IMR-90 (cell line): ENCODE results near the gene COG1. TPM values are rescaled to one million over a fixed set of nuclear protein-coding genes. Genes with fewer than 3 reads are reported as not detected.

ENCODE experiments used
- ATAC-seq: fragments of 200-7000 bp; cut with Tn5 transposase; 2 replicates; pipeline ENCODE4 v1.9.1; 2020; ENCODE audit warnings: low read depth, mild to moderate bottlenecking, moderate library complexity
- BruUV-seq: library from RNA; stranded (reverse); fragments of 400-500 nt; replicated peaks from 2 replicates; lab custom pipeline; 2021; lab: Mats Ljungman, UMichigan
- CTCF ChIA-PET: fragments of 300-600 bp; formaldehyde crosslinking; extraction: SDS; loops from one replicate; lab custom pipeline; 2021; ENCODE audit warnings: antibody characterized with exemption; lab: Yijun Ruan, JAX
- POLR2A ChIA-PET: fragments of 300-600 bp; sonication (Branson Sonifier 250); formaldehyde crosslinking; loops from one replicate; lab custom pipeline; 2022; ENCODE audit warnings: antibody characterized with exemption; ENCODE audit not compliant: unreplicated experiment; lab: Charles Lee
- DNase-seq: peaks from one replicate; pipeline ENCODE4 v3.0.0; 2013
- H2AFZ ChIP-seq: replicated peaks from 2 replicates; pipeline ENCODE3; 2013; ENCODE audit warnings: low read length, mild to moderate bottlenecking; ENCODE audit not compliant: poor library complexity
- H2AK5ac ChIP-seq: 2 replicates; pipeline ENCODE4 v1.6.1; 2013; ENCODE audit warnings: low read depth, low read length, inconsistent platforms
- H2AK9ac ChIP-seq: replicated peaks from 2 replicates; pipeline ENCODE3; 2013; ENCODE audit warnings: mild to moderate bottlenecking, low read depth, low read length, moderate library complexity; ENCODE audit not compliant: poor library complexity
- H2BK120ac ChIP-seq: 2 replicates; pipeline ENCODE4 v1.6.1; 2013; ENCODE audit warnings: low read depth, low read length, inconsistent platforms
- H2BK15ac ChIP-seq: 3 replicates; pipeline ENCODE4 v1.6.1; 2013; ENCODE audit warnings: low read depth, low read length, inconsistent platforms
- H2BK20ac ChIP-seq: 2 replicates; pipeline ENCODE4 v1.6.1; 2013; ENCODE audit warnings: low read depth, mild to moderate bottlenecking, inconsistent platforms, low read length, moderate library complexity
- H2BK5ac ChIP-seq: 2 replicates; pipeline ENCODE4 v1.6.1; 2013; ENCODE audit warnings: mild to moderate bottlenecking, low read depth, low read length, inconsistent platforms; ENCODE audit not compliant: poor library complexity, severe bottlenecking
- H3K14ac ChIP-seq: replicated peaks from 2 replicates; pipeline ENCODE4 v1.6.1; 2013; ENCODE audit warnings: low read depth, low read length, inconsistent platforms
- H3K18ac ChIP-seq: 2 replicates; pipeline ENCODE4 v1.6.1; 2013; ENCODE audit warnings: low read depth, low read length, control low read depth
- H3K23ac ChIP-seq: 2 replicates; pipeline ENCODE4 v1.6.1; 2013; ENCODE audit warnings: low read depth, low read length, inconsistent platforms
- H3K27ac ChIP-seq: 2 replicates; pipeline ENCODE4 v1.5.1; 2013; ENCODE audit warnings: mild to moderate bottlenecking, control low read depth, low read length; ENCODE audit not compliant: insufficient read depth
- H3K27me3 ChIP-seq: 2 replicates; pipeline ENCODE4 v1.6.1; 2013; ENCODE audit warnings: low read length; ENCODE audit not compliant: control insufficient read depth, insufficient read depth
- H3K36me3 ChIP-seq: 2 replicates; pipeline ENCODE4 v1.6.1; 2013; ENCODE audit warnings: low read length, mixed read lengths; ENCODE audit not compliant: control insufficient read depth, insufficient read depth
- H3K4ac ChIP-seq: 2 replicates; pipeline ENCODE4 v1.6.1; 2013; ENCODE audit warnings: low read depth, low read length, inconsistent platforms
- H3K4me1 ChIP-seq: 2 replicates; pipeline ENCODE4 v1.6.1; 2013; ENCODE audit warnings: low read length, mixed read lengths; ENCODE audit not compliant: control insufficient read depth, insufficient read depth
- H3K4me2 ChIP-seq: 2 replicates; pipeline ENCODE4 v1.6.1; 2013; ENCODE audit warnings: low read depth, mild to moderate bottlenecking, control low read depth, low read length, moderate library complexity
- H3K4me3 ChIP-seq: 2 replicates; pipeline ENCODE4 v1.5.1; 2013; ENCODE audit warnings: low read depth, mild to moderate bottlenecking, control low read depth, low read length, moderate library complexity; ENCODE audit not compliant: insufficient read depth
- H3K56ac ChIP-seq: 2 replicates; pipeline ENCODE4 v1.6.1; 2013; ENCODE audit warnings: low read length, inconsistent platforms; ENCODE audit not compliant: insufficient read depth; ENCODE audit errors: extremely low read depth
- H3K79me1 ChIP-seq, 2 experiments: 2 replicates each; pipeline ENCODE4 v1.6.1; 2013; ENCODE audit warnings: low read length in 2 of 2, inconsistent platforms in 1 of 2, low read depth in 1 of 2
- H3K9ac ChIP-seq: 2 replicates; pipeline ENCODE4 v1.6.1; 2013; ENCODE audit warnings: low read depth, low read length, control low read depth
- H3K9me1 ChIP-seq: 2 replicates; pipeline ENCODE4 v1.6.1; 2013; ENCODE audit warnings: low read length, inconsistent platforms; ENCODE audit not compliant: insufficient read depth
- H3K9me3 ChIP-seq: 2 replicates; pipeline ENCODE4 v1.6.1; 2013; ENCODE audit warnings: low read length; ENCODE audit not compliant: control insufficient read depth, insufficient read depth
- H4K20me1 ChIP-seq: 2 replicates; pipeline ENCODE4 v1.6.1; 2013; ENCODE audit warnings: low read length, inconsistent platforms; ENCODE audit not compliant: insufficient read depth
- H4K5ac ChIP-seq: 2 replicates; pipeline ENCODE4 v1.6.1; 2013; ENCODE audit warnings: mild to moderate bottlenecking, low read depth, low read length, control low read depth
- H4K8ac ChIP-seq, 2 experiments: 2 replicates each; pipeline ENCODE4 v1.6.1; 2013; ENCODE audit warnings: low read depth in 2 of 2, low read length in 2 of 2, control low read depth in 1 of 2, inconsistent platforms in 1 of 2
- H4K91ac ChIP-seq: 2 replicates; pipeline ENCODE4 v1.6.1; 2013; ENCODE audit warnings: low read depth, low read length, inconsistent platforms; ENCODE audit not compliant: insufficient read depth
- MAFK ChIP-seq: IDR thresholded peaks from 2 replicates; pipeline ENCODE4 v1.6.1; 2012; ENCODE audit warnings: low read depth, low read length, improper control_type of control experiment
- RCOR1 ChIP-seq: IDR thresholded peaks from 2 replicates; pipeline ENCODE4 v1.6.1; 2012; ENCODE audit warnings: mild to moderate bottlenecking, low read length, improper control_type of control experiment; ENCODE audit not compliant: insufficient replicate concordance
- WGBS, 2 experiments: methylation state at CpG; one replicate each; pipeline versions ENCODE4 v1.1.5 to v1.1.7; 2013; ENCODE audit warnings: missing lambda C conversion rate in 2 of 2; ENCODE audit not compliant: insufficient read length in 1 of 2; ENCODE audit errors: extremely low coverage in 2 of 2; 5-methylcytosine and 5-hydroxymethylcytosine counted together
- dilution Hi-C: fragments of 300-500 bp; cut with HindIII; formaldehyde crosslinking; loops from one replicate; pipeline ENCODE4 v1.14.3; 2018; ENCODE audit warnings: low sequenced_read_pairs; ENCODE audit not compliant: unreplicated experiment
- in situ Hi-C: fragments of 300-500 bp; cut with MboI; formaldehyde crosslinking; loops from 3 replicates; pipeline ENCODE4 v1.14.3; 2019; ENCODE audit warnings: low sequenced_read_pairs, inconsistent platforms, mixed read lengths
- intact Hi-C: fragments of 100-400 bp; cut with micrococcal nuclease; formaldehyde crosslinking; loops from 2 replicates; pipeline ENCODE4 v1.10.0; 2022
- polyA plus RNA-seq, 3 experiments: library from polyadenylated mRNA; depleted of rRNA; stranded (reverse); fragments of >200 nt; gene quantifications; 2 replicates each; pipeline ENCODE4 v1.2.3, GENCODE V29; 2012; ENCODE audit warnings: low replicate concordance in 1 of 3
- total RNA-seq: library from RNA; depleted of rRNA; stranded (reverse); fragments of >200 nt; gene quantifications from 2 replicates; pipeline ENCODE4 v1.2.3, GENCODE V29; 2012
- TF ChIP-seq, protein P1 (sequence below): fragments of 150-350 bp; IDR thresholded peaks from 2 replicates; pipeline ENCODE4 v1.6.1; 2016; ENCODE audit warnings: low read depth, mild to moderate bottlenecking, low read length, moderate library complexity, borderline replicate concordance

Gene COG1
- total and polyA plus RNA-seq, 2 of the 4 experiments (the other 2 are of a cell fraction): 18.3 to 35.1 TPM

DNA sequence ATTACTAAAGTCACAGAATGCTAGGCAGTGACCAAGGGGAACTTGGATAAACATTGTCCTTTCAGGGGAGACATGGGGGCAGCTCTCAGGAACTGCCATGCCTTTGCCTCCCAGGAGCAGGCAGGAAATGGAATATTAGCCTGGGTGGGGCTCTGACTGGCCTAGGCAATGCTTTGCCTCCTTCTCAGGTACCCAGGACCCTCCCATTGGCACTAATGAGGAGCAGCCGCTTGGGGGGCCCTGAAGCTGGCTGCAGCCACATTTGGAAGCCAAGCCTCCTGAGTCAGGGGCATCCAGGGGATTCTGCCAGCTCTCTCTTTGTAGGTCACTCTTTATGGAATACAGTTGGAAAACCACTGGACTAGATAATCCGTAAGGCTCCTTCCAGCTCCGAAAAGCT lies 63.4 kb downstream of the COG1 start:
- Histone ChIP-seq H2AFZ (no peak overlapping the region), H3K4me2 (no peak overlapping the region), H2BK120ac (no peak overlapping the region), H3K4ac (no peak overlapping the region), H4K8ac (no peak overlapping the region), H3K14ac (no peak overlapping the region), H3K23ac (no peak overlapping the region), H2BK20ac (no peak overlapping the region), H4K5ac (no peak overlapping the region), H2BK5ac (no peak overlapping the region), H2AK5ac (no peak overlapping the region), H3K27ac (no peak overlapping the region), H3K4me3 (no peak overlapping the region), H3K9me1 (no peaks in the 10 kb centered on the region; the same call in 1 of the 2 replicates), H3K79me1 (no peaks in the 10 kb centered on the region), H3K9me3 (no peaks in the 10 kb centered on the region), H4K91ac (no peak overlapping the region), H4K20me1 (no peaks in the 10 kb centered on the region), H2BK15ac (no peak overlapping the region), H3K27me3 (no peaks in the 10 kb centered on the region), H3K56ac (no peak overlapping the region), H3K9ac (no peak overlapping the region), H3K36me3 (no peaks in the 10 kb centered on the region), H3K4me1 (no peaks in the 10 kb centered on the region), H2AK9ac (no peak overlapping the region), H3K18ac (no peak overlapping the region)
- no peak for ATAC-seq
- BruUV-seq: no TSS peak
- POLR2A ChIA-PET: no interaction called here
- DNase-seq: no peak
- in situ Hi-C loops: loop anchor here (5.0 to 25.0 kb wide), 3 partner anchors 116 to 931 kb away; no protein-coding TSS in a partner anchor
- no CpG with 5 or more reads among the region's 3 CpGs for WGBS, 2 experiments
- intact Hi-C loops: loop anchor here (5.0 kb wide), 1 partner anchor 921 kb away; no protein-coding TSS in a partner anchor
- no peak for TF ChIP-seq MAFK
- no peak for TF ChIP-seq RCOR1
- TF ChIP-seq, protein P1, sequence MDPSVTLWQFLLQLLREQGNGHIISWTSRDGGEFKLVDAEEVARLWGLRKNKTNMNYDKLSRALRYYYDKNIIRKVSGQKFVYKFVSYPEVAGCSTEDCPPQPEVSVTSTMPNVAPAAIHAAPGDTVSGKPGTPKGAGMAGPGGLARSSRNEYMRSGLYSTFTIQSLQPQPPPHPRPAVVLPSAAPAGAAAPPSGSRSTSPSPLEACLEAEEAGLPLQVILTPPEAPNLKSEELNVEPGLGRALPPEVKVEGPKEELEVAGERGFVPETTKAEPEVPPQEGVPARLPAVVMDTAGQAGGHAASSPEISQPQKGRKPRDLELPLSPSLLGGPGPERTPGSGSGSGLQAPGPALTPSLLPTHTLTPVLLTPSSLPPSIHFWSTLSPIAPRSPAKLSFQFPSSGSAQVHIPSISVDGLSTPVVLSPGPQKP: no peak
- dilution Hi-C loops: no loop called here
- CTCF ChIA-PET: interaction anchor here (0.6 to 2.9 kb wide), 3 partner anchors 22 to 114 kb away, joined by 3 to 37 read pairs (median 4); no protein-coding TSS in a partner anchor
